Activated effector memory CD4-positive, alpha-beta T cell treated with Interleukin-2 at 50 U/mL for 16 hours (primary cell): Measurements from ENCODE around the gene DENND5A.

Experiments used
- DNase-seq: peaks from one replicate; pipeline ENCODE4 v3.0.0-alpha.2; 2020

The DENND5A gene

DNA sequence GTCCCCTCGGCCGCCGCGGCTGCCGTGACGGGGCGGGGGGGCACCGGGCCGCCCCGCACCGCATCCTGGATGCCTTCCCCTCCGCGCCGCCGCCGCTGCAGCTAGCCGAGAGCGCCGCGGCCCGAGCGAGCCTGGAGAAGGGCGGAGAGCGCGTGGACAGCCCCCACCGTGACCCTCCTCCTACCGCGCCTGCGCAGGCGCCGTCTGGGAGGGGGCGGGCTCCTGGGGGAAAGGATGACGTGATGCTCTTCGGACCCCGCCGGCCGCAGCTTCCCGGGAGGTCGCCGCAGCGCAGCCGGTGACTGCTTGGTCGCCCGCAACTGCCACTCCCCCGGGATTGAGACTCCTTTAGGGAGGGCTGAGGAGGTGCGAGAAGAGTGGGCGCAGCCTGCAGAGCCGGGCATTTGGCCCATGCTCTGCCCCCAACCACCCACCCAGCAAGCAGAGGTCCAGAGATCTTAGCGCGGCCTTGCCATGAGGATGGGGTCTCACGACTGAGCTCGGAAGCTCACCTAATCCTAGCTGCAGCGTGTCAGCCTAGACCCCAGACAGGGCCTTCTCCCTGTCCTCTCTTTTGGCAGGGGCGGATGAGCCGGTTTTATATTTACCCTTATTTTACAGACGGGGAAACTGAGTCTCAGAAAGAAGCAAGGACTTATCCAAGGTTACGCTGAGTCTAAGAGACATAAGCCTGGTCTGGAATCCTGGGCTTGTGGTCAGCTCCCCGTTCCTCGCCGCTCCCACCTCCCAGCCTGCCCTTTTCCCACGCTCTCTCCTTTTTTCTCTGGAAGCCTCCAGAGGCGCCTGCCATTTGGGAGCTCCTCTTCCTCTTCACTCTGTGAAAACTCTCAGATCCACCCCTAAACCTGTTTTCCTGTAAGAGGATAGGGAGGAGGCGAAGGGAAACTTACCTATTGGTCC, at the start of gene DENND5A:
TSS of gene DENND5A (minus strand) at position 140 of the 921 bp plus-strand sequence. CDS start 281 bp downstream, outside the sequence.
- DNase-seq = peak; percentile 37

DNA sequence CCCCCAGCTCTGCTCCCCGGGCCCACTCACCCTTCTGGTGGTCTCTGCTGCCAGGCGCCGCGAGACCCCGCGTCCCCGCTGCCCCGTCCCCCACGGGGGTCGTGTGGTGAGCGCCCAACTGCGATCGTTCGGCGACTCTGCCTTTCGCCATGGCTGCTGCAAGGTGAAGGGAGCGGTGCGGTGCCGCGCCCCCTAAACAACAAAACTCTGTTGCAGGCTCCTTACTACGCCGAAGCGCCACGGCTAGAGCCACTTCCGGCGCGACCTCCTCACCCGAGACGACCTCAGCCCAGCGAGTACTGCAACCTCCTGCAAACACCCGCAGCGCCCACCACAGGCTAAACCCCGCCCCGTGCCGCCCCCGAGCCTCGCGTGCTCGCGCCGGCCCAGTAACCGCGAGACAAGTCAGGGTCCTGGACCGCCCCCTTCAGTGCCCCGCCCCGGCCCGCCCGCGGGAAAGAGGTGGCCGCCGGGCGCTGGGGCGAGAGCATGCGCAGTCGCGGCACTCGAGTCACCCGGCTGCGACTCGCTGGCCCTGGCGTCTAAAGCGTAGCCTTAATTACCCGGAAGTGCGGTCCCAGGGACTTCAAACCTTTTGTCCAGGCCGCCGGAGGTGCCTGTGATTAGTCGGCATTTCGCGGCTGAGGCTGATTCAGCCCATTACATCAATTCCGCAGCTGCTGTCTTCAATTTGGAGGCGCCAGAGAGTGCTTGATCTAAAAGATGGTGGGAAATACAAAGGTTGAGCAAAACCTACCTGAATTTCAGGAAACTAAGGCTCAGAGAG, 49.3 kb upstream of the DENND5A start, which contains the start of gene TMEM41B:
TSS of gene TMEM41B (minus strand) at position 303 of the 787 bp plus-strand sequence. CDS start at position 151, 152 bp downstream.
- DNase-seq = peak; percentile 100

DNA sequence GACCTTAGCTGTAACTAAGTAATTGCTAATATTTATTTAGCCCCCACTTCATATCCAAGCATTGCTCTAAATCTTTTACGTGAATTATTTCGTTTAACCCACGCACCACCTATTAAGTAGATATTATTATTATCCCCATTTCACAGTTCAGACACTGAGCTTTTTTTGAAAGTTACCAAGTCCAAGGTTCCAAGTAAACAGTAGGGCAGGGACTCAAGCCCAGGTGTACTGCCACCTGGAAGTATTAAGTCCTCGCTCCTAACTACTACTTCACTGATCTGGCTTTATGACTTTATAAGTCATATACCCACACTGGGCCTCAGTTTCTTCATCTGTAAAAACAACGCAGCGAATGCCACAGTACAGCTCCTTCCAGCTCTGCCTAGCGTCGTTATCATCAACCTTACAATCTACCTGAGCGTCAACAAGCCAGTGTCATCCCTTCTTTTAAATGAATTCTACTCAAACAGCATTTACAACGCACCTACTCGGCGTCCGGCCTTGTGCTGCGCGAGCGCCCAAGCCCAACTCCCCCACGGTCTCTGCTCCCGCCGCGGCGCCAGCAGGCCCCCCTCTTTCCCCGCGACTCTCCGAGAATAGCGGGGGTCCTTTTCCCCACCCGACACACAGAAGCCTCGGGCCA, 48.6 kb upstream of the DENND5A start:
- DNase-seq = no peak

DNA sequence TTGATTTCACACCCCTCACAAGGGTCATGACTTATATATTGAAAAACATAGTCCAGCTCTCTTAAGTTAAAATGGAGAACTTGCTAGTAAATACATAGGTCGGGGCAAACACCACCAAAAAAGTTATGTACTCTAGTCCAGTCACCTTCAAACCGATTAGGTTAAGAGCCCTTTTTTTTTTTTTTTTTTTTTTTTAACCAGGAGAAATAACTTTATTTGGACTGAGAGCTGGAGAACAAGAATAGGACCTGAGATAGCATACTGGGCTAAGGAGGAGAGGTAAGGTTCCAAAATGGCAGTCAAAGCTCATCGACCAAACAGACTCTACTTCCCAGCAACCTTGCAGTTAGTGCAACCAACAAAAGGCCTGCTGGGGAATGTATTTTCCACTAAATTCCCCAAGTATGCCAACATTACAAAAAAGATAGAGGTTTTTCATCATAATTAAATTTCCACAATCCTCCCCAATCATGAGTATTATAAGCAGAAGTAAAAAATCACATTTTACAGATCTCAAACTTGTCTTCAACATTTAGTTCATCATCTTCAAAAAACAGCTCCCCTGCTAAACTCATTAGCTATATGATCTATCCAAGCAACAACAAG, 45.4 kb upstream of the DENND5A start:
- DNase-seq = no peak

DNA sequence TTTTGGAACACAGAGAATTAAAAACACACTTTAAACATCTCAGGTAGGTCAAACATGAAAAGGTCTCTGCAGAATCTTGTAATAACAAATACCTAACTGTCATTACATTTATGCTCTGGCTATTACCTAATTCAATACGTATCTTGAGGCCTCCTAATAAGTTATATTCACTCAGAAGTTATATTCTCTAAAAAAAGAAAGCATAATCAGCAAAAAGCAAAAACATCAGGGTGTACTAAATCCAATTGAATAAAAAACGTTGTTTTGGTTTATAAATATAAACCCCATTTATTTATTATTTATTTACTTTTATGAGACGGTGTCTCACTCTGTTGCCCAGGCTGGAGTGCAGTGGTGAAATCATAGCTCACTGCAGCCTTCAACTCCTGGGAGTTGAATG, 39.0 kb upstream of the DENND5A start:
- DNase-seq = no peak

DNA sequence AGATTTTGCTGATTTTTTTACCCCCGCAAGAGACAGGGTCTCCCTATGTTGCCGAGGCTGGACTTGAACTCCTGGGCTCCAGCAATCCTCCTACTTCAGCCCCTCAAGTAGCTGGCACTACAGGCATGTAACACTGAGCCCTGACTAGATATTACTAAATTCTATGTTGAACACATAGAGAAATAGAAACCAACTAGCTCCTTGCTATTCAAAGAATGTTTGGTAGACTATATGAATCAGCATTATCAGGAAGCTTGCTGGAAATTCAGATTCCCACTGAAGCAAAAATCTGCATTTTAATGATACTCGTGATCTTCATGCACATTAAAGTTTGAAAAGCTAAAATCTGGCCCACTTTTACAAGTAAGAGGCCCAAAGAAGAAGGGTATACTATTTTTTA, 37.3 kb upstream of the DENND5A start:
- no peak for DNase-seq

DNA sequence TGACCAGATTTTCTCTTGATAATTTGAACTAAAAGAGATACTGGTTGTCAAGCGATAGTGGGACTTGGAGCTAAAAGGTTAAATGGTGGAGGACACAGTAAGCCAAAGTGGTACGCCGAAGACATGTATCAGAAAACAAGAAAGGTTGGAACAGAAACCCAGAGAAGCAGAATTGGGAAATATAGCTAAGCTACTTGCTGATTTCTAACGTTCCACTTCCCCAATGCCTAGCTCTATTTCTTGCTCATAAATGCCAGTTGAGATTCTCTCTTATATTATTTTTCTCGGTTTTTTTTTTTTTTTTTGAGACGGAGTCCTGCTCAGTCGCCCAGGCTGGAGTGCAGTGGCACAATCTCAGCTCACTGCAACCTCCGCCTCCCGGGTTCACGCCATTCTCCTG, 36.6 kb upstream of the DENND5A start:
- DNase-seq = no peak

DNA sequence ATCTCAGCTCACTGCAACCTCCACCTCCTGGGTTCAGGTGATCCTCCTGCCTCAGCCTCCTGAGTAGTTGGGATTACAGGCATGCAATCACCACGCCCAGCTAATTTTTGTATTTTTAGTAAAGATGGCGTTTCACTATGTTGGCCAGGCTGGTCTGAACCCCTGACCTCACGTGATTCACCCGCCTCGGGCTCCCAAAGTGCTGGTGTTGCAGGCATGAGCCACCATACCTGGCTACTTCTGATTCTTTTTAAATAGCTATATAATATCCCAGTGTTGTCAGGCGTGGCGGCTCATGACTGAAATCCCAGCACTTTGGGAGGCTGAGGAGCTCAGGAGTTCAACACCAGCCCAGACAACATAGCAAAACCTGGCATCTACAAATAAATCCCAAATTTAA, 28.5 kb upstream of the DENND5A start:
- DNase-seq = no peak

DNA sequence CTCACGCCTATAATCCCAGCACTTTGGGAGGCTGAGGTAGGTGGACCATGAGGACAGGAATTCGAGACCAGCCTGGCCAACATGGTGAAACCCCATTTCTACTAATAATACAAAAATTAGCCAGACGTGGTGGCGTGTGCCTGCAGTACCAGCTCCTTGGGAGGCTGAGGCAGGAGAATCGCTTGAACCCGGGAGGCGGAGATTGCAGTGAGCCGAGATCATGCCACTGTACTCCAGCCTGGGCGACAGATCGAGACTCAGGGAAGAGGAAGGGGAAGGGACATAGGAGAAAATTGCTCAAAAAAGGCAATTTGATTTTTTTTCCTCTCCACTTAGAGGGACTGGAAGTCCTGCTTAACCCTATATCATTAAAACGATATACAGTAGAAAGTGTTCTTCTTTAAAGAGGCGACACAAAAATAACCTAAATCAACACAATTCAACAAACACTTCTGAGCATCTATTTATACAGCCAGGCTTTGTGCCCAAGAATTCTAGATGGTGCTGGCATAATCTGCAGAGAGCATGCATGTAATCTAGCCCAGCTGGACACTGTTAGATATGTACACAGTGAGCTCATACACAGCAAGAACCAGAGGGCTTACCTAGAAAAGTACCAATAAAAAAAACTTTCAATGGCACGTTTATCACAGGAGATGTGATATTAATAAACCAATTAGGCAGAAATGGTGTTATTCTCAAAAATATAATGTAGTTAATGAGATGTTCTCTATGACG, 20.9 kb upstream of the DENND5A start:
- no peak for DNase-seq

DNA sequence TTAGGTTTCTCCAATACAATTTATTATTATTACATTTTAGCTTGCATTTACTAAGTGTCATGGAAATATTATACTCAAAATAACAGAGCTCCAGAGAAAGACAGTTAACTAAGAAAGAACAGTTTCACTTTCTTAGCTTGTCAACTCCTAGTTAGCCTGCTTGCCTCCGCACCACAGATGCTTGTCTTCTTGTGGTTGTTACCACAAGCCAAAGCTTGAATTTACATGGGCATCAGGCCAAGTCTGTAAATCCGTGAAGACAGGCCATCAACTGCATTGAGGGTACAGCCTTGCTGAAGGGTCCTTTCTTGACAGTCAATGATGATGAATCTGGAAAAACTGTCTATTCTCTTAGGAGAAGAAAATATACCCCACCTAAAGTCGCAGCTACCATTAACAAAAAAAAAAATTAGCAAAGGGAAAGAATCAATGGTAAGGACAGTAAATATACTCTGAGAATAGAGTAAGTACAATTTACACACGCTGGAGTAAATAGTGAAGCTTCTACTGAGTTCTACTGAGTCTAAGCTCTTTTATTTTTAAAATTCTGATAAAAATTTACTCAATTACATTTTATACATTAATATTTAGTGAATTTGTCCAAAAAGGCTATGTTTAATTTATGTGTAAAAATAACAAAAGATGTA, 15.6 kb upstream of the DENND5A start:
- DNase-seq = peak; percentile 28

DNA sequence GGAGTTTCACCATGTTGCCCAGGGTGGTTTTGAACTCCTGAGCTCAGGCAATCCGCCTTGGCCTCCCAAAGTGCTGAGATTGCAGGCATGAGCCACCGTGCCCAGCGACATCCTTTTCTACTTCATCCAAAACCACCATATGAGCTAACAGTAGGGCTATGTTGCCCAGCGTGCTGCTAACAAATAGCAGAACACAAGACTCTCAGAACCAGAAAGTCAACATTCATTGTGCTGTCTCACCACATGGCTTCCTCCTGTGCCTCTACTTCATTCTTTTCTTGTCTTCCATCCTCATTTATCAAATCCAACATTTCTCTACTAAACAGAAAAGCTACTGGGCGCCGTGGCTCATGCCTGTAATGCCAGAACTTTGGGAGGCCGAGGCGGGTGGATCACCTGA, 12.0 kb upstream of the DENND5A start:
- no peak for DNase-seq

DNA sequence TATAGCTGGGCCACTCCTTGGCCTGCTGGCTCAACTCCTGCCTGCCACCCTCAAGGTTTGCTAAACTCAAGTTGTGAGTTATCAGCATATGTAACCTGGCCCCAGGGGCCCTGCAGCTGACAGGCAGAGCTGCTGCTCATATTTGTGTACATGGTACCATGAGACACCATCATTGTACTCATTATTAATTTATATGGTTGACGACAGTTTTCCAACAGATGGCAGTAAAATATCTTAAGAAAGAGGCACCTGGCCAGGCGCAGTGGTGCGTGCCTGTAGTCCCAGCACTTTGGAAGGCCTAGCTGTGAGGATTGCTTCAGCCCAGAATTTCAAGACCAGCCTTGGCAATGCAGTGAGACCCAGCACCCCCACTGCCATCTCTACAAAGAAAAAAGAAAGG, 11.4 kb upstream of the DENND5A start:
- DNase-seq = no peak

DNA sequence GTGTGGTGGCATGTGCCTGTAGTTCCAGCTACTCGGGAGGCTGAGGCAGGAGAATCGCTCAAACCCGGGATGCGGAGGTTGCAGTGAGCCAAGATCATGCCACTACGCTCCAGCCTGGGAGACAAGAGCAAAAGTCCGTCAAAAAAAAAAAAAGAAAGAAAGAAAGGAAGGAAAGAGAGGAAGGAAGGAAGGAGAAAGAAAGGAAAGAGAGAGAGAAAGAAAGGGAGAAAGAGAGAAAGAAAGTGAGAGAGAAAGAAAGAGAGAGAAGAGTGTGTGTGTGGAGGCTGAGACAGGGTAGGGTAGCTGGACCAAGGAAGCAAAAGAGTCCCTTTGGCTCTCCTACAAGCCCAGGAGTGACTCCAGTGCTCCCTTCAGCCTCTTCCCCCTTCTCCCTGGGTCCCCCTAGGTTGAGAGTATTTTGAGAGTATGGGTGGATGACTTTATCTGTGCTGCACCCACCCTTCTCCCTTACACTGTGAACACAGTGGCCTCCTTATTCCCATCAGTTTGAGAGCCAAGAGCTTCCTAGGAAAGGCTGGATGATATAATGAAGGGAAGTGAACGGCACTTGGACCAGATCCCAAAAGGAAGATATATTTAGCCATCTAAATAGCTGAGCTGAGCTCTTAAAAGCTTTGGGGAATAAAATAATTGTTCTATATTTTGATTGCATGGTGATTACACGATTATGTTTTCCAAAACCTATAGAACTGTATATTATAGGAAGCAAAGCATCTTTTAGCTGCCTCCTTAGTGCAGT, 9.5 kb upstream of the DENND5A start:
- no peak for DNase-seq

DNA sequence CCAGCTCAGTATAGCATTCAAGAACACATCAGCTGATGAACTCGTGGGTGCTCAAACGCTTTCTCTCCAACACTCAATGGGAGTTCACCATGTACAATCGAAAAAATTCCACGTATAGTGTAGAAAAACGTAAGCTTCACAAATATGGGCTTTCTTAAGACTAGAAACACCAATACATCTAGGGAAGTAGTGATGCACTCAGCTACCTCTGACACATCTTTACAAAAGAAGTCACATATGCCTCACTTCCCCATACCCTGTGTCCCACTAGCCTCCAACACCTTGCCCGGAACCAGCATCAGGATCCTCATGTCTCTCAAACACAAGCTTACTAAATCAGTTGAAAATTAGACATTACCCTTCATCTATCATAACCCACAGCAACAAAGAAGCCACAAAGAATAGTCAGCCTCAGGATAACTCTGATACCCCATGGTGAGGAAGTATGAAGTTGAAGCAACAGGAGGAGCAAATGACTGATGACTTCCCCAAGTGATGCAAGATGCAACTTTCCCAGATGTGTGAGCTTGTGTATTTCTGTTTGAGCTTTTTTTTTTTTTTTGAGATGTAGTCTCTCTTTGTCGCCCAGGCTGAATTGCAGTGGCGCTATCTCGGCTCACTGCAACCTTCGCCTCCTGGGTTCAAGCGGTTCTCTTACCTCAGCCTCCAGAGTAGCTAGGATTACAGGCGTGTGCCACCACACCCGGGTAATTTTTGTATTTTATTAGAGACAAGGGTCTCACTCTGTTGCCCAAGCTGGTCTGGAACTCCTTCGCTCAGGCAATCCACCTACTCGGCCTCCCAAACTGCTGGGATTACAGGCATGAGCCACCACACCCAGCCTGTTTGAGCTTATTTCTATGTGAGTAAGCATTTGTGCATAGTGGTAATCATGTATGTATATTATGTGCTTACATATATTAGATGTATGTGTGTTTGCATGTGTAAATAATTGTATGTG, 8.5 kb upstream of the DENND5A start:
- DNase-seq = no peak

DNA sequence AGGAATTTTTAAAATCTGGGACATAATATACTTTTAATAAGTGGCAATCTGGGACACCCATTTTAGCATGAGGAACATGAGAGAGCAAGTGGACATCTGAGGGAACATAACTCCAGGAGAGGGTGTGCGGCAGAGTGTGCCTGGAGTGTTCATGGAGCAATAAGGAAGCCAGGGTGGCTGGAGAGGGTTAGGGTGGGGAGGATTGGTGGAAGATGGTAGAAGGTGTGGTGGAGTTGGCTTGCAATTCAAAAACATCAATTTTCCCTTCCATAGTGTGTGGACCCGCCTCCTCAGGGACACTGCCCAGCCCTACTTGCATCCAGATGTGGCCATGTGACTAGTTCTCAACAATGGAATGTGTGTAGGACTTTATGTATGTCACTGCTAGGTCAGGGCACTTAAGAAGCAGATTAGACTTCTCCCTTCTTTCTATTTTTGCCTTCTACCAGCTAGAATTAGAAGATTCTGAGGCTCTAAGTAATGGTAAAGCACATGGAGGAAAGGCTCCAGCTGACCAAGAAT, 4.4 kb upstream of the DENND5A start:
- DNase-seq = no peak

DNA sequence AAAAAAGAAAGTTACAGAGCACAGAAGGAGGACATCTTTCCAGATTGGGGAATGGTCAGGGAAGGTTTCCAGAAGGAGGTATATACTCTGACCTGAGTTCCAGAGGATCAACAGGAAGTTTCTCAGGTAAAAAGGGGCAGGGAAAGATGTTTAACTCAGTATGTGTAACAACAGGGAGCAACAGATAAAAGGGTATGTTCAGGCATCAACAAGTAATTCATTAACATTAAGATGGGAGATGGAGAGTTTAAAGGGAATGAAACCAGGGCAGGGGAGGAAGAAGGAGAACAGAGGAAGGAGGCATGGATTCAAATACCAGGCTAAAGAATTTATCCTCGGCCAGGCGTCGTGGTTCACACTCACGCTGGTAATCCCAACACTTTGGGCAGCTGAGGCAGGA, 2.5 kb upstream of the DENND5A start:
- no peak for DNase-seq

DNA sequence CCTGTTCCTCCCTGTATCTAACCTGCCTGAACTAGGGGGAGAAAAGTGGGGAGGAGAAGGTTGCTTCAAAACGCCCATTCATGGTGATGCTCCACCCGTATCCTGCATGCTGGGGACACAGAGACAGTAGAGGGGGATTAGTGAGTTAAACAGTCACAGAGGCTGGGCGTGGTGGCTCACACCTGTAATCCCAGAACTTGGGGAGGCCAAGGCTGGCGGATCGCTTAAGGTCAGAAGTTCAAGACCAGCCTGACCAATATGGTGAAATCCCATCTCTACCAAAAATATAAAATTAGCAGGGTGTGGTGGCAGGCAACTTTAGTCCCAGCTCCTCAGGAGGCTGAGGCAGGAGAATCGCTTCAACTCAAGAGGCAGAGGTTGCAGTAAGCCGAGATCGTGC, 1.8 kb upstream of the DENND5A start:
- DNase-seq = no peak

DNA sequence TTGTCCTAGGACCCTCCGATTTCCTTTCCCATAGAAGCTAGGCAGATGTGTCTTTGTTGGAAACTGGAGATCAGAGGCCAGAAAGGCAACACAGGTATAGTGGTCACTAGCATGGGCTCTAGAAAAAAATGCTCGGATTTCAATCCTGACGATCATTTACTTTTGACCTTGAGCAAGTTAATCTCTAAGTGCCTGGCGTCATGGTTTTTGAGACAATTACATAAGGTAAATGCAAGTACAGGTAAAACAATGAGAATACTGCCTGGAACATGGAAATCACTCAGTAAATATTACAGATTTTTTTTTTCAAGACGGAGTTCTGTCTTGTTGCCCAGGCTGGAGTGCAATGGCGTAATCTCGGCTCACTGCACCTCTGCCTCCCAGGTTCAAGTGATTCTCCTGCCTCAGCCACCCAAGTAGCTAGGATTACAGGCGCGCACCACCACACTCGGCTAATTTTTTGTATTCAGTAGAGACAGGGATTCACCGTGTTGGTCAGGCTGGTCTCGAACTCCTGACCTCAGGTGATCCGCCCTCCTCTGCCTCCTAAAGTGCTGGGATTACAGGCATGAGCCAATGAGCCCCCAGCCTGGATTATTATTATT, 1.1 kb upstream of the DENND5A start:
- DNase-seq = no peak
